GM19238 (cell line): ENCODE measurements around the gene CREB3.
A peak's percentile ranks its signal among the peaks of the same experiment; 100 is the strongest.

Experiments used
- DNase-seq: peaks from one replicate; pipeline ENCODE4 v3.0.0; 2011; ENCODE audit warnings: low spot score; ENCODE audit not compliant: insufficient read length

The CREB3 gene, protein sequence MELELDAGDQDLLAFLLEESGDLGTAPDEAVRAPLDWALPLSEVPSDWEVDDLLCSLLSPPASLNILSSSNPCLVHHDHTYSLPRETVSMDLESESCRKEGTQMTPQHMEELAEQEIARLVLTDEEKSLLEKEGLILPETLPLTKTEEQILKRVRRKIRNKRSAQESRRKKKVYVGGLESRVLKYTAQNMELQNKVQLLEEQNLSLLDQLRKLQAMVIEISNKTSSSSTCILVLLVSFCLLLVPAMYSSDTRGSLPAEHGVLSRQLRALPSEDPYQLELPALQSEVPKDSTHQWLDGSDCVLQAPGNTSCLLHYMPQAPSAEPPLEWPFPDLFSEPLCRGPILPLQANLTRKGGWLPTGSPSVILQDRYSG

DNA sequence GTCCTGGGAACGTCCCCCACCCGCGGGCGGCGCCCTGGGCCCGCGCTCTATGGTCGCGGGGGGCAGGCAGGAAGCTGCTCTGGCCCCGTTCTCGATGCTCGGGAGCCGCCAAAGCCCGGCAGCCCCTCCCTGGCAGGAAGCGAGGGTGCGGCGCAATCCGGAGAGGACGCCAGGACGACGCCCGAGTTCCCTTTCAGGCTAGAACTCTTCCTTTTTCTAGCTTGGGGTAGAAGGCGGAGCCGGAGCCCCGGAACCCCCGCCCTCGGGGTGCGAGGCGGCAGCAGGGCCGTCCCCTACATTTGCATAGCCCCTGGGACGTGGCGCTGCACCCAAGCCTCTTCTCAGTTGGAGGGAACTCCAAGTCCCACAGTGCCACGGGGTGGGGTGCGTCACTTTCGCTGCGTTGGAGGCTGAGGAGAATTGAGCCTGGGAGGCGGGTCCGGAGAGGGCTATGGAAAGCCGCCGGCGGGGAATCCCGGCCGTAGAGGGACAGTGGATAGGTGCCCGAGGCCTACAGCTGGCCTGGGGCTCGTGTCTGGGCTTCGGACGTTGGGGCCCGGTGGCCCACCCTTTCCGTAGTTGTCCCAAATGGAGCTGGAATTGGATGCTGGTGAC is at the start of gene CREB3, which contains the start of gene TLN1:
Gene CREB3, plus strand, starts transcription at position 482 of the 615 bp plus-strand sequence. Its CDS starts 107 bp downstream, at position 589.
Gene TLN1, minus strand, starts transcription at position 11 of the 615 bp plus-strand sequence. CDS start 6,501 bp downstream, outside the sequence.
- DNase-seq = peak; percentile 96

DNA sequence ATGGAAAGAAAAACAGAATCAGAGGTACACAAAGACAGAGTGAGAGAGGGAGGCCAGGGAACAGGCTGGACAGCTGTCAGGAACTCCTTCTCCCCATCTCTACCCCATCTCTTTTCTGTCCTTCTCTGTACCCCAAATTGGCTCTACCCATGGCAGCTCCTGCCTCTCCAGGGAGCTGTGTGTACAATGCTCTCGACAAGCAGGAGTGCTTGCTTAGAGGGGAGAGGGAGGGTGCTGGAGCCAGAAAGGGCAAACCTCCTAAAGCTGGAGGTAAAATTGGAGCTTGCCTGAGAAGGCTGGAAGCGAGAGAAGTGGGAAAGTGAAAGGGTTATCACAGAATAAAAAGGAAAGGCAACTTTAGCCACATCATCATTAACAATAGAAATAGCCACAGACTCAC is 49.1 kb upstream of the CREB3 start:
- no peak for DNase-seq

DNA sequence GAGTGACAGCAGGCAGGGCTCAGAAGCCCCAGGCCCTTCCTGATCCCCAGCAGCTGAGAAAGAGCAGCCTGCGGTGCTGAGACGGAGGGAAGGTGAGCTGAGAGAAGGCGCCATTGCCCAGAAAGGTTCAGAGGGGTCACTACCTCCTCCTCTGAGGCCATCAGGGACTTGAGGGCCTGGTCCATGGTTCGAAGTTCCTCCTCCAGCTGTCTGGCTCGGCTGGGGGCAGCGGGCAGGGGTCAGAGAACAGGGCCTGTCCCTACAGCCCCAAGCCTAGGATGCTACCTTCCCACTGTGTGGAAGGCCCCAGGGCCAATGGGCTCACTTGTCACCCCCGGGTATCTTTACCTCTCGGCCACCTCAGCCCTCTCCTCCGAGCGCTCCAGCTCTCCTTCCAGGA is 47.5 kb upstream of the CREB3 start:
- no peak for DNase-seq

DNA sequence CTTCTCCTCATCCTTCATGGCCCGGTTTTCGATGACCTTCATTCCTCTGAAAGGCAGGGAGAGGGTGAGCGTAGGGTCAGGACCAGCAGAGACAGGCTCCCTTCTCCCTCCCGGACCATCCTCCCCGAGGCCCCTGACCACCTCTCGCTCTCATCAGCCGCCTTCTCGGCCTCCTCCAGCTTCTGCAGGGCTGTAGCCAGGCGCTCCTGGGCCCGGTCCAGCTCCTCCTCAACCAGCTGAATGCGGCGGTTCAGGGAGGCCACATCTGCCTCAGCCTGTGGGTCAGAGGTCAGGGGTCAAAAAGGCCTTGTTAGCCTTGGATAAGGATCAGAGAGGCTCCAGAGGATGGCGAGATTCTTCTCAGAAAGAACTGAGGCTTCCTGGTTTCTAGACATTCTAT is 47.0 kb upstream of the CREB3 start:
- DNase-seq = no peak

DNA sequence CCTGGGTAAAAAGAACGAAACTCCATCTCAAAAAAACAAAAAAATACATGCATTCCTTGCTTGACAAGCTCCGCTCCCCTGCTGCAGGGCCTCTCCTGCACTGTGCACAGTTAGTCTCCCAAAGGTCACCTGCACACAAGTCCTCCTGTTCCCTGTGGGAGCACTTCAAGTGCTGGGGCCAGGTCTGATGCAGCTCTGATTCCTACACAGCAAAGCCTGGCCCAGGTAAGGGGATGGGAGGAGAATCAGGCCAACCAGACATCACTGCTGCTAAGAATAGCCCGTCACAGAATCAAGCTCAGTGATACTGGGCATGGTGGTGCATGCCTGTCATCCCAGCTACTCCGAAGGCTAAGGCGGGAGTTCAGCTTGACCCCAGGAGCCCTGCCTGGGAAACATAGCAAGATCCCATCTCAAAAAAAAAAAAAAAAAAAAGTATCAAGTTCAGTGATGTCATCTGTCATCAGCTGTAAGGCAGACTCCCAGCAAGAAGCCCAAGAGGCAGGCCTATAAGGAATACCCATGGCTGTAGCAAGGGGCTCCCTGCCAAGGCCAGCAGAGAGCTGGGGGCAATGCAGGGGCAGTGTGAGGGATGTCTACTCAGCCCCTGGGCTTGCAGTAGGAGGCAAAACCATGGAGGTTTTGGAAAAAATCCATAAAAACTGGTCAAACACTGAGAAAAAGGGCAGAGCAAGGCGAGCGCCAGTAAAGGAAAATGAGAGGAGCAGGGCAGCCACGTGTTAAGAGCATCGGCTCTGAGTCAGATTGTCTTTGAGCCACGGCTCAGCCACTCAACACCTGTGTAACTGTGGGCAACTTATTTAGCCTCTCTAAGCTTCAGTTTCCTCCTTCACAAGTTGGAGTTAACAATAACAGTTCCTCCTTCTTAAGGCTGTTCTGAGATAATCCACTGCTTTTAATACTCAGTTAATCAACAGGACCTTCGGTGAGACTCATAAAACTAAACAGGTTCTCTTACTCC is 46.0 kb upstream of the CREB3 start:
- no peak for DNase-seq

DNA sequence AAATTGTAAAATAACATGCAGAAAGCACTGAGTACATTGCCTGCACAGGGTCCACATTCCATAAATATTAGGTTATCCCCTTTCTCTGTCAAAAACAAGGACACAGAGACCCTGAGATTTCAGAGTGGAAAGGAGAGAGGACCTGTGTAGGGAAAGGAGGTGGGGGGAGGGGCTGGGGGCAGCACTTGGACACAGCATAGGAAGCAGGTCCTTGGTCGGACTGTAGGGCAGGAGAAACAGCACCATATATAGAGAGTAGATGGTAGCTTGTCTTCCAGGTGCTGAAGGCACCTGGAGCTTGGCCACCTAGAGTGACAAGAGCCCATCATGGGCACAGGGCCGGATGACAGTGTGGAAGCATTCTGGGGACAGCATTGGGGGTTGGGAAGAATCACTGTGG is 45.2 kb upstream of the CREB3 start:
- DNase-seq = no peak

DNA sequence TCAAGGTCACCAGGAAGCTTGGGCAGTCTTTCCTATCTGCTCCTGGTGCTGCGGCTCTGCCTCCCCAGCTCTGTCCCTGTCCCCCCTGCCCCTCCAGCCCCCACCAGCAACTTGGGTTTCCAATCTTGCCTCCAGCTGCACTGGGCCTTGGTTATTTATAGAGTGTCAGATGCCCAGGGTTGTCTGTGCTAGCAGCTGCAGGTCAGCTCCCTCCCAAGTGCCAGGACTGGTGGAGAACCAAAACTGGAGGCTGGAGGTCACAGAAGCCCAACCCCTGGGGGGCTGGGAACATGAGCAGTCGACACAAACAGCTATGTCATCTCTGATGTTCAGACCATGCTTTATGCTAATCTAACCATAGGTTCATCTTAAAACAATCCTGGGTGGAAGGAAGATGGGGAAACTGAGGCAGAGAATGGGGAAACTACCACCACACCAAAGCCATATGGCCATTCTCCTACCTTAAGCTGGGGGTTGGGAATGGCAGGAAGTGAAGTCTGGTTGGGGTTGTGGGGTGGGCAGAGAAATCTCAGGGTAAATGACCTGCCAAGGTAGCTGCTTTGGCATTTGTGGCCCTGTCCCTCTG is 44.4 kb upstream of the CREB3 start:
- no peak for DNase-seq

DNA sequence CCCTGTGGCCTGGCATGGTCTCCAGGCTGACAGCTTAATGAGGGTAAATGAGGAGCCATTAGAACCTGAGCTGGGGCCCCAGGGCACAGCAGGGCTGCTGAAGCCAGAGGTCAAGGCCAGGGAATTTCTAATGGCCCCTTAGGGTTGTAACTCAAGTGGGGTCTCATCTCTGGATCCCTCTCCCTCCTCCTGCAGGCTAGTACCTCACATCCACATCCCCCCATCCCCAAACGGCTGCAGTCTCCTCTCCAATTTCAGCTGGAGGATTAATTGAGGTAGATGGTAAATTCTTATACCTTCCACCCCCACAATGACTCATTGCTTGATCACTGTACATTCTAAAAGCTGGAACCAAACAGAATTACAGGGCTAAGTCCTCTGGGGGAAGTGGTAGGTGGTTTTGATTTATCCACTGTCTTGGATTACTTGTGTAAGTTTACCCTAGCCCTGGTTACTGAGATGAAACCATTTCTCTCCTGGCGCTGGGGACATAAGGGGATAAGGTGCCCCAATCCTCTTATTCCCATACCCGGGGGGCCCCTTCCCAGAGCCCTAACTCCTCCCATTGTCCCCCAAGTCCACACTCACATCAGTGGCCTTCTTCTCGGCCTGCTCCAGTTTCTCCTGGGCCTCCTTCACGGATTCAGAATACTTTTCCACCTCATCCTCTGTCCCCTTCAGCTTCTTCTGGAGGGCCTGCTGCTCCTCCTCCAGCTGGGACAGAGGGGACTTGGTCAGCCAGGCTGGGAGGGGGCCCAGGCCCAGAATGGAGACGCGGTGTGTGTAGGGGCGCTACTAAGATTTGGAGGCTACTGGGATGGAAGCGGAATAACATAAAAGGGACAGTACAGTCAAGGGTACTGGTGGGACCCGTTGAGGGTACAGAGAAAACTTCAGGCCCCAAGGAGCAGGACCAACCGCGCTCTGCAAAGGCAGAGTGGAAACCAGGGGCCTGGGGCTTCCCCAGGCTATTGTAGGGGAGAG is 43.6 kb upstream of the CREB3 start:
- no peak for DNase-seq

DNA sequence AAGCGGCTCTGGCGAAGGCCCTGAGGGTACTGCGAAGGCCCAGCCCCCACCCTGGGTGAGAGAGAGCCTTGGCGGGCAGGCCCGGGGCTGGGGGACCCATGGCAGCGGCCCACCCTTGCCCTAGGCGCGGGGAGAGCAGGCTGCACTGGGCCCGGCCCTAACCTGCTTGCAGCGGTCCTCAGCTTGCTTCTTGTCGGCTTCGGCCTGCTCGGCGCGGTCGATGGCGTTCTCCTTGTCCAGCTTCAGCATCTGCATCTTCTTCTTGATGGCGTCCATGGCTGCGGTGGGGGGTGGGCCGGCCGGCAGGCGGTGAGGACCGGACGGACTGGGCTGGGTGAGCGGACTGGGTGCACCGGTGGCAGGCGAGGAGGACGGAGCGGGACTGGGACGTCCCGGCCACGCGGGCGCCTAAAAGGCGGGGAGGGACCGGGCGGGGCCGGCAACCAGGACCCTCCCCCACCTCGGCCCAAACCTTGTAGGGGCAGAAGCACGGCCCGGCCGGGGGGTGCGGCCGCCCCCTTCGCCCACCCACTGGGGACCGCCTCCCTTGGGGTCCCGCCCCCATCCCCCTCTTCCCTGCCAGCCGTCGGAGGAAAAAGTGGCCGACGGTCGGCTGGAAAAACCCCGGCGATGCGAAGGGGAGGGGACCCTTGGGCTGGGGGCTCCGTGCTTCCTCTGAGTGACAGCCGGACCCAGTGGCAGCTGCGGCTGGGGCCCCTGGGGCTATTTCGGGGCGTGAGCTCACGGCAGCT is 42.7 kb upstream of the CREB3 start, which contains the start of gene TPM2:
Gene TPM2, minus strand, starts transcription at position 384 of the 752 bp plus-strand sequence. Its CDS starts 108 bp downstream, at position 276.
- DNase-seq = no peak

DNA sequence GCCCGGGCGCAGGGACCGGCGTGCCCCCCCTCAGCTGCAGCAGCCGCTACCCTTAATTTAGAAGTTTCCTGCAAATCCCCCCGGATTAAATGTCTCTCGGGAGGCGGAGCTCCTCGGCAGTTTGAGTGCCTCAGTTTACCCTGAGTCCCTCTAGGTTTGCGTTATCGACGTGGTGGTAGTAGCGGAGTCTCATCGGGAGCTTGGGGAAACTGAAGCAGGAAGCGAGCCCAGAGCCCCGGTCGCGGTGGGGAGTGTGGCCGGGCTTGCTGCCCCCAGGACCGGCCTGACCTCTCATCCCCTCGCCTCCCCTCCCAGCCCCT is 42.2 kb upstream of the CREB3 start:
- no peak for DNase-seq

DNA sequence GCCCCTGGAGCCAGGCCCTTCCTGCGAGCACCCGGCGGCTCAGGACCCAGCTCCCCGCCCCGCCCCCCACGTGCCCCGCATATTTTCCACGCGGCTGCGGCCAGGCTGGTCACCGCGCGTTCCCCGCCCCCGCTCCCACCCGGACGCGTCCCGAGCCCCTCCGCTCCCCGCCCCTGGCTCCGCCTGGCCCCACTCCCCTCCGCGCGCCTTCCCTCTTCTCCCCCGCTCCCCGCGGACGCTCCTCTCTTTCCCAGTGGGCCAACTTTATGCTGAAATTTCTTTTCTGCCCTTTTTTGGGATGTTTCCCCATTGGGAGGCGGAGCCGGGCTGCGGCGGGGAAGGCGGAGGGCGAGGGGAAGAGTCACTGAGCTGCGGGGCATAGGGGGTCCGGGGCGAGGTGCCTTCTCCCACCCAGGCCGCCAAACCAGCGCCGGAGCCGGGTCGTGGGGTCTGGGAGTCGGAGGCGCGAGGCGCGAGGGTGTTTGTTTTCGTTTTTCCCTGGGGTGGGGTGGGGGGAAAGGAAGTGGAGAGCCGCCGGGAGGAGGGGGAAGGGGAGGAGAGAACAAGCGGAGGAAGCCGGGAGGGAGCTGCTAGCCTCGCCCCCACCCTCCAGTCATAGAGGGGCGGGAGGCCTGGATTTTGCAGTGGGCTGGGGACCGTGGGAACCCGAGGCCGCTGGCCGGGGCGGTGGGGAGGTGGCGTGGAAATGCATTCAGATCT is 41.7 kb upstream of the CREB3 start:
- DNase-seq = peak; percentile 47

DNA sequence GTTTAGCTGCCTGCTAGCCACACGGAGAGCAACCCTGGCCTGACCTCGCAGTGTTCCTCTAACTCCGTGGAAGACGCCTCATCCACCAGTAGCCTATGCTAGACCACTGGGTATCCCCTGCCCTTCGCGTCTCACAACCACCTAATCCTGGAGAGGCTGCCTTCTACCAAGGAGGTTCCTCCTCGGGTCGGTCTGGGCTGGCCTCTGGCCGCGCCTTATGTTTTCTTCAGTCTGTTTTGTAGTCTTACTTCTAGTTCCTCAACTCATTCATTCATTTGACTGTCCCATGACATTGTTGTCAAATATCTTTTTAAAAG is 41.2 kb upstream of the CREB3 start:
- DNase-seq = no peak

DNA sequence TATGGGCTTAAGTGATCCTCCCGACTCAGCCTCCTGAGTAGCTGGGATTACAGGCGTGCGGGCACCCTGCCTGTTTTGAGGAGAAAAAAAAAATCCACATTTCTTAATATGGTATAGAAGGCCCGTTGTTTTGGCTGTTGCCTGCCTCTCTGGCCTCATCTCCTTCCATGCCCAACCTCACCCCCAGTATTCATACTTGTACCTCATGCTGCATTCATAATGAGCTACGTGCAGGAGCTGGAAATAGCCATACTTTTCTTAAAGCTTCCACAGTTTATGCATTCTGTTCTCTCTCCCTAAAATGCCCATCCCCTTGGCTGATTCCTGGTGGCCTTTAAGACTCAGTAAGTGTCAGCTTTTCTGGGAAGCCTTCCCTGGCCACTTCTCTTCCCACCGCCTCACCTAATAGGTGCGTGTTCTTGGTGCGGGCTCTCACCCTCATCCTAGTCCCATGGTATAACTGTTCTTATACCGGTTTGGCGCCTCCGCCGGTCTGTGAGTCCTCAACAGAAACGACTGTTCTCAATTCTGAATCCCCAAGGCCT is 40.6 kb upstream of the CREB3 start:
- no peak for DNase-seq

DNA sequence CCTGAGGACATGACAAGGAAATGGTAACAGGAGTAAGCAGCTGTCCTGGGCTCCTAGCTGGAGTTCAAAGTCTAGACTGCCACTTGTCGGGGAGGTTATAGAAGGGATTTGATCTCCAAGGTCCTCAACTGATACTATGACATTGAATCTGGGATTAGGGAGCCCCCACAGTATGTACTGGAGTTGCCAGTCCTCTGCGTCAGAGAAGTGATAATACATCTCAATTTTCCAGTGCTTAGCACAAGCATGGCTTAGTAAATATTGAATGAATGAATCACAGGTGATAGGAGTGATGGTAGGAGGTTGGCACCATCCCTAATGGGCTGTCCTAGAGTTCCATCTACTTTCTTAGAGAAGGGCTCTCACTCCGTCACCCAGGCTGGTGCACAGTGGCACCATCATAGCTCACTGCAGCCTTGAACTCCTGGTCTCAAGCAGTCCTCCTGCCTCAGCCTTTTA is 36.5 kb upstream of the CREB3 start:
- no peak for DNase-seq

DNA sequence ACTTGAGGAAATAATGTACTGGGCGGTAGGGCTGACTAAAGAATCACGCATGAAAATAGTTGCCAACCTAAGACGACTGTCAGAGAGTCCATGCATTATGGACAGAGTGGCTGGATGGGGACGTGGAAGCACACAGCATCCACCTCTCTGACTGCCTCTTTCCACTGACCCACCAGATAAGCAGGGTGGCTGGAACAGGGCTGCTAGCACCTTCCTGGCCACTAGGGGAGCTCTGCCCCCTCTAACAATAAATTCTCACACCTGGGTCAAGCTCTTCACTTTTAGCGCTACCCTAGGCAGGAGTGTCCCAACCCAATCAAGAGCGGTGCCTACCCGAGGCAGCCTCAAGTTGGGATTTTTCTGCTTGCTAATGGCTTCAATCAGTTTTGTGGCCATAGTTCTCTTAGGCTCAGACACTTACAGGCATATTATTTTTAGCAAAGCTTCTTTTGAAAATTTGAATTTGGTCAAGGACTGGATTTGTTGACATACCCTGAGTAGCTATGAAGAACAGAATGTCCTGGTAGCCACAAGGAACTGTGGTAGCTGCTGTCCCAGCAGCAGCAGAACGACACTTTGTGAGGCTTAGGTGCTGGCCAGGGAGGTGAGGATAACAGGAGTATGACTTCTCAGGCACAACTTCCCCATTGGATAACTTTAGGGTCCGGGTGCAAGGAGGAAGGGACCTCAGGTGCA is 35.8 kb upstream of the CREB3 start:
- peak; percentile 71 for DNase-seq

DNA sequence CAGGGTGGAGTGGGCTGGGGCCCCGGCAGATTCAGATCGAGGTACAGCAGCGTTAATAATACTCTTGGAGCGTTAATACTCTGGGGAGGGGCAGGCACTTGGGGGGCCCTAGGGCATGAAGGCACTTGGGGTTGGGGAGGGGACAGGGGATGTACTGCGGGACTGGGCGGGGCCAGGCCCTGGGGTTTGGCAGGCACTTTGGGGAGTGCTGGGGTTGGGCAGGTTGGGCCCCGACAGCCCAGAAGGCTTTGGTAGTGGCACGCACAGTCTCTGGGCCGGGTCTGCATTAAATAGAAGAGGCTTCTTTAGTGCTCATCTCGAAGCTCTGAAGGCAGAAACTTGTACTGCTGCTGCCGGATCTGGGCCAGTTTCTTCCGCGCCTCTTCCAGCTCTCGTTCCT is 35.0 kb upstream of the CREB3 start:
- no peak for DNase-seq

DNA sequence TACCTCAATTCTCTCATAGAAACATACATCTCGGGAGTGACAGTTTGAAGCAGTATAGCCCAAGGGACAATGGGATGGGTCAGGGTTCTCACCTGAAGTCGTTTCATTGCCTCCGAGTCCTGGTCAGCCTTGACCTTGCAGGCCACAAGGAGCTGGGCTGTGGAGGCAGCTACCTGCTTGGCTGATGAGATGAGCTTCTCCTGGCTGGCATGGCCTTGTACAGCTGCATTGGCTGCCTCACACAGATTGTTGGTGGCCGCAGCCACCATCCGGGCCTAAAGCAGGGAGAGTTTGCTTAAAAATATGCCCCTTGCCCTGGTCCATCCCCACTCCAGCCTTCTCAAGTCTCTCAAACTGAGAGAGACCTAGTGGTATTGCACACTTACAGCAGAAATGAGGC is 34.2 kb upstream of the CREB3 start:
- DNase-seq = no peak

DNA sequence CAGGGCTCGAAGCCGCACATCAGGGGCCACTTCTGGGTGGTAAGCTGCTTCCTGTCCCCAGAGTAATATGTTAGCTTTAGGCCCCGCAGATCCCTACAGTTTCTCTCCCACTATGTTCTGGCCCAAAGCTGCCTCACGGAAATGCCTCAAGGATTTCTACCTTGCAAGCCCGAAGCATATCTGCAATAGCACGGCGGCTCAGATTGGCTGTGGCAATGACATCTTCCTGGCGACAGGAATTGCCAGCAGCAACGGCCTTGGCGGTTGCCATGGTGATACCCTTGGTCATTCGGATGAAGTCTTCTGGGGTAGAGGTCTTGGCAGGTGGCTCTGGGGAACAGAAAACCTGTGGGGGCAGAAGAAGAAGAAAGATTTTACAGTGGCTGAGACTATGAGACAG is 32.4 kb upstream of the CREB3 start:
- no peak for DNase-seq
